ENCODE measurements around the gene TBC1D10B. TPM values are rescaled to one million over a fixed set of nuclear protein-coding genes. Genes with fewer than 3 reads are reported as not detected.
"Not testable (repeated sequence)": the region's sequence is repeated elsewhere in the genome, so short reads cannot be mapped to it uniquely, and the experiment has no call there.

The TBC1D10B gene
- total RNA-seq, 2 donors from 2014 or later, result 27.8 to 29.8 TPM

DNA sequence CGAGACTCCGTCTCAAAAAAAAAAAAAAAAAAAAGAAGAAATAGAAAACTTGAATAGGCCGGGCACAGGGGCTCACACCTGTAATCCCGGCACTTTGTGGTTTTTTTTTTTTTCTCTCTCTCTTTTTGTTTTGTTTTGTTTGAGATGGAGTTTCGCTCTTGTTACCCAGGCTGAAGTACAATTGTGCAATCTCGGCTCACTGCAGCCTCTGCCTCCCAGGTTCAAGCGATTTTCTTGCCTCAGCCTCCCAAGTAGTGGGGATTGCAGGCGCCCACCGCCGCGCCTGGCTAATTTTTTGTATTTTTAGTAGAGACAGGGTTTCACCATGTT, 26.8 kb downstream of the TBC1D10B start:
- intact Hi-C loops (cut with DNase I); DNase-seq (ENCODE audit: low spot score): not testable (repeated sequence)

DNA sequence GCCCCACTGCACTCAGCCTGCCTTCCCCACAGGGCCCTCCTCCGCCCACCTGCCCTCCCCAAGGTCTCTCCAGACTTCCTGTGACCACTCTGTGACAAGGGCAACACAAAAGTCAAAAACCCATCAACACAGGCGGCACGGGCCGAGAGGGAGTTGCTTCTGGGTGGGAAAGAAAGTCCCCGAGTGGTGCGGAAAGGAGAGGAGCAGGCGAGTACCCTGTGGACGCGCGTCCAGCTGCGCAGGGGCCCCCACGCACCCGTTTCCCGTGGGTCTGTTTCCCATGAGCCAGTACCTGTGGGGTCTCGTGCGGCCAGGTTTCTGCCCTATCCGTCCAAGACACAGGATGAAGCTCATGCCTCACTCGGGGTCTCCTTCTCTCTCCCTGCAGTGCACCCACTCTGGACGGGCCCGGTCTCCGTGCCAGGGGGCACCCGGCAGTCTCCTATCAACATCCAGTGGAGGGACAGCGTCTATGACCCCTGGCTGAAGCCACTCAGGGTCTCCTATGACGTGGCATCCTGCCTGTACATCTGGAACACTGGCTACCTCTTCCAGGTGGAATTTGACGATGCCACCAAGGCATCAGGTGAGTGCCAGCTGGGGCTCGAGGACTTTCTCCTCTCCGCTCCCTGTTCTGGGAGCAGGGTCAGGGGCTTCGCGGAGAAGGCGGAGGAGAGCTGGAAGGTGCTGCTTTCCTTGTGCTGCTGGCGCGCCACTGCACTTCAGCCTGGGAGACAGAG, 27.4 kb downstream of the TBC1D10B start:
- DNase-seq (ENCODE audit: low spot score), result peak; percentile 49
- intact Hi-C loops (cut with DNase I), result no loop called here

DNA sequence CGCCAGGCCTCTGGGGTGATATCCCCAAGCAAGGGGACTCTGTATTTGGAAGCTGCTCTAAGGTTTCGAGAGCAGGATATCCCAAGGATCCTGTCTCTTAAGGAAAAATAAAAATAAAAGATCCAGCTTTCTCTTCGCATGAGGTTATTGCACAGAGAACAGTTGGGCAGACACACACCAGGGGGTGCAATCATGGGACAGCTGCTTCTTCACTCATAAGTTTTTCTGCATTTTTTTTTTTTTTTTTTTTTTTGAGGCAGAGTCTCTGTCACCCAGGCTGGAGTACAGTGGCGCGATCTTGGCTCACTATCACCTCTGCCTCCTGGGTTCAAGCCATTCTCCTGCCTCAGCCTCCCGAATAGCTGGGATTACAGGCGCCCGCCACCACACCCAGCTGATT, 28.3 kb downstream of the TBC1D10B start:
- DNase-seq (ENCODE audit: low spot score); intact Hi-C loops (cut with DNase I): not testable (repeated sequence)

DNA sequence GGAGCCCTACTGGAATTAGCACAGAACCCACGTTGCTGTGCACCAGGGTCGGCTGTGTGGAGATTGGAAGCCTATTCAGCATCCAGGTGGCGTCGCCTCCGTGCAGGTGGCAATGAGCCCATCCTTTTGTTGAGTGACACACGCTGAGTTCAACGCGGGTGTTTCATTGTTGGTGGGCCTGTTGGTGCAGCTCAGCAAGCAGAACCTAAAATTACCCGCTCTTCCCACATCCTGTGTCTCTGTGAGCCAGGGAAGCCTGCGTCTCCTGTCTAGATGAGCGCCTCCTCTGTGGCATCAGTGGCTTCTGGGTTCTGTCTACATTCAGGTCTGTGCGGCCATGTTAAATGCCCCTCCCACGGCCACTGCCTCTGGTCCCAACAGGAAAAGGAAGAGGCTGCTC, 29.7 kb downstream of the TBC1D10B start:
- intact Hi-C loops (cut with DNase I), result no loop called here
- peak; percentile 29 for DNase-seq (ENCODE audit: low spot score)

DNA sequence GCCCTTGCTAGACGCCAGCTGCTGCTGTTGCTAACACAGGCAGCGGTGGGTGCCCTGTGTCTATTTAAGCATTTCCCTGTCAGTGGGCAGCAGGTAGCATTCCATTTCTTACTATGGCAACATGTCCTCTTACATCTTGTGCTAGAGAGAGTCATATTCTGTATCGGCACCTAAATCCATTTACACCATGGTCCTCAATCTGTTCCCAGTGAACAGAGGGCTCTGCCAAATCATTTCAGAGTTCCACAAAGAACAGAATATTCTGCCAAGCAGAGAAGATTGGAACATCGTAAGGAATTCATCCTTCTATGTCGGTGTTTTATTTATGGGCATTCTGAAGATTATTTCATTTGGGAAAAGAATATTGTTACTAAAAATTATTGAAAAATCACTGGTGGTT, 31.6 kb downstream of the TBC1D10B start:
- intact Hi-C loops (cut with DNase I); DNase-seq (ENCODE audit: low spot score): not testable (repeated sequence)

DNA sequence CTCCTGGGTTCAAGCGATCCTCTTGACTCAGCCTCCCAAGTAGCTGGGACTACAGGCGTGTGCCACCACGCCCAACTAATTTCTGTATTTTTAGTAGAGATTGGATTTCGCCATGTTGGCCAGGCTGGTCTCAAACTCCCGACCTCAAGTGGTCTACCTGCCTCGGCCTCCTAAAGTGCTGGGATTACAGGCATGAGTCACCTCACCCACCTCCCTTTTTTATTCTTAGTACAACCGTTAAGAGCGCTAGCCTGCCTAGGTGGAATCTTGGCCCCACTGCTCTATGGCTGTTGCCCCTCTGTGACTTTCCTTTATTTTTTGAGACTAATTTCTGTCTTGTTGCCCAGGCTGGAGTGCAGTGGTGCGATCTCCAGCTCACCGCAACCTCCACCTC, 32.3 kb downstream of the TBC1D10B start:
- DNase-seq (ENCODE audit: low spot score), result peak; percentile 20

DNA sequence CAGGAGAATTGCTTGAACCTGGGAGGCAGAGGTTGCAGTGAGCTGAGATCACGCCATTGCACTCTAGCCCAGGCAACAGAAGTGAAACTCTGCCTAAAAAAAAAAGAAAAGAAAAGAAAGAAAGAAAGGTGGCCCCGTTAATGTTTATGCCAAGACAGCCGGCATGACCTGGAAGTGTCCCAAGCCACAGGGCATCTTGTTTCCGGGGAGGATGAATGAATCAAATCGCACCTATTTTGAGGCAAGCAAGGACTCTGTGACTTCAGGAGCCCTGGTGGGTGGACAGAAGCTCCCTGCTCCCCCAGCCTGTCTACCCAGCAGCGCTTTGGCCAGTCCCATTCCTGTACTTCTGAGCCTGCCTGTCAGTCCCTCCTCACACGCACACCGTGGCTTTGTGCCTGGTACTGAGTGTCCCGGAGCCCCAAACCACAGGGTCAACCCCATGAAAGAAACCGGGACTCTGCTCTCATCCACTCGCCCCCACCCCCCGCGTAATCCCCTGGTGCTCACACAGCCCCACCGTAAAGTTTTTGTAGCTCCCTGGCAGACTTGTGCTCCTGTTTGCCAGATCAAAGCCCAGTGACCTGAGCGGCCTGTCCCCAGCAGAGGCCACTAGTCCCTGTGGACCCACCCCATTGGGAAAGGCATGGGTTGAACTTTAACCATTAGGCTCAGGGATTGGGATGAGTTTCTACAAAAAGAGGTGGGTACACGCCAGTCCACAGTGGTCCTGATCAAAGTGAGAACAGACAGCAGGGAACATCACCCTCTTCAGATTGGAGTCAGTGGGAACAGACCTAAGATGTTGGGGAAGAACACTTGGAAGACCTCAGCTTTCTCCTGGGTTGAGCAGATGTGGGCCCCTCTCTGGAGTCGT, 34.5 kb downstream of the TBC1D10B start:
- peak; percentile 46 for DNase-seq (ENCODE audit: low spot score)

More for the DNA sequence above, 32.3 kb downstream of the TBC1D10B start:
- intact Hi-C loops (cut with DNase I), result not testable (repeated sequence)

DNA sequence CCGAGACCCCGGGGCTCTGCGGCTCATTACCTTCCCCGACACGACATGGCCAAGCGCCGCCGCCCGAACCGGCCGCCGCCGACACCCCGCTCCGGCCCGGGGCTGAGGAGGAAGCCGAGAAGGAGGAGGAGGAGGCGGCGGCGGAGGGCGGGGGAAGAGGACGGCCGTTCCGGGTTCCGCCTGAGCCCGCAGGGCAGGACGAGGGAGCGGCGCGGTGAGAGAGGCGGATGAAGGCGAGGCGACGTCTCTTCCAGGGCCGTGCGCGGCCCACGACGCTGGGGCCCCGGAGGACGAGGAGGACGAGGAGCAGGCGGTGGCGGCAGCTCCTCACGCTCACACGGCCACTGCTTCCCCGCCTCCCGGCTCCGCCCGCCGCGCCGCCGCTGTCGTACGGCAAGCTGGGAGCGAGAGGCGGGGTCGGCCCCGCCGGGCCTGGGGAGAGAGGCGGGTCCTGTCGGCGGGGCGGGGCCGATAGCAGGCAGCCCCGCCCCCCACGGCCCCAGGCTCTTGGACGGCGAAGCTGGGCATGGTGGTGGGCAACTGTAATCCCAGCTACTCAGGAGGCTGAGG, 35.2 kb downstream of the TBC1D10B start:
- DNase-seq (ENCODE audit: low spot score), result peak; percentile 95
- intact Hi-C loops (cut with DNase I), result not testable (repeated sequence)

More for the DNA sequence above, 34.5 kb downstream of the TBC1D10B start:
- intact Hi-C loops (cut with DNase I), result no loop called here

DNA sequence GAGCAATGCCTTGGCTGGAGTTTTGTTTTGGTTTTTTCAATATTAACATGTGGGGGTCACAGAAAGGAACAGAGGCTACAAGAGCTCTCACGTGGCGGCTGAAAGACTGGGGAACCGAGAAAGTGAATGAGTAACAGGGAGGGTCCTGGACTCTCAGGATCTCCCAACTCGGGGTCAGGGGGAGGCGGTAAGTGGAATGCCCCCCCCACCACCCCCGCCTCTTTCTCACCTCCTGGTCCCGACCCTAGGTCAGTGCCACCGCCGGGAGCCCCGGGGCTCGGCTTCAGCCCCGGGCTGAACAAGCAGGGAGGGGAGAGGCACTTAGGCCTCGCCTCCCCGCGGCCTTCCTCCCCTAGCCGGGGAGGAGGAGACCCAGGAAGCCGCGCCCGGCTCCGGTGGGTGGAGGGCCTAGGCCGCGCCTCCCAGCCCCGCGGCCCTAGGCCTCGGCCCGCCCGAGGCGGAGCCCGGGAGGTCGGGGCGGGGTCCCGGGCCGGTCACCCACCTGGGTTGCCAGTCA, 35.8 kb downstream of the TBC1D10B start:
- DNase-seq (ENCODE audit: low spot score), result peak; percentile 94
- intact Hi-C loops (cut with DNase I), result not testable (repeated sequence)

DNA sequence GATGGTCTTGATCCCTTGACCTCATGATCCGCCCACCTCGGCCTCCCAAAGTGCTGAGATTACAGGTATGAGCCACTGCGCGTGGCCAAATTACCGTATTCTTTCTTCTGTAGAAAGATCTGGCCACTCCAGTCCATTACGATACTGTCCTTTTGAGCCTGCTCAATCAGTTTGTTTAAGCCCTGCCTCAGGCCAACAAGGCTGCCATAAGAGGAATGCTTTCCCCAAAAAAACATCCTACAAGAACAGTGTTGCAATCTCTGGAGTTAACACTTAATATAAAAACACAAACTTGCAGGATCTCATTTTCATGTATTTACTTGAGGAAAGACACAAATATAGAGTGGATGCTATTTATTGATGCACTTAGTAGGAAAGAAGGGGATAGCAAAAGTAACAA, 46.1 kb downstream of the TBC1D10B start:
- intact Hi-C loops (cut with DNase I), result not testable (repeated sequence)

DNA sequence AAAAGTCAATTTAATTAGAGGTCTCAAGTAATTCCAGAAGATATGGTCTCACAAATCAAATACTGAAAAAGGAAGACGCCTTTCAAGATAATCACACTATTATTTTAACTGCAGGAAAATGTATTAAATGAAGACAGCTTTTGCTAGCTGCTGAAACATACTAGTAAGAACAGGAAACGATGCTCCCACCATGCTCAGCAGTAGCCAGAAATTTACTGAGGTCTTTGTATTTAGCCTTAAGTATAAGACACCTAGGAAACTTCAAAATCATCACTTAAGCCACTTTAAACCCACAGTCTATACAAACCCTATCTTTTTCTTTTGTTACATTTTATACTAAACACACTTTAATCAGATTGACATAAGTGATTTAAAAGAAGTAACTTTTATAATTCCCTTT, 51.6 kb downstream of the TBC1D10B start:
- DNase-seq (ENCODE audit: low spot score); intact Hi-C loops (cut with DNase I): not testable (repeated sequence)

More for the DNA sequence above, 46.1 kb downstream of the TBC1D10B start:
- not testable (repeated sequence) for DNase-seq (ENCODE audit: low spot score)

DNA sequence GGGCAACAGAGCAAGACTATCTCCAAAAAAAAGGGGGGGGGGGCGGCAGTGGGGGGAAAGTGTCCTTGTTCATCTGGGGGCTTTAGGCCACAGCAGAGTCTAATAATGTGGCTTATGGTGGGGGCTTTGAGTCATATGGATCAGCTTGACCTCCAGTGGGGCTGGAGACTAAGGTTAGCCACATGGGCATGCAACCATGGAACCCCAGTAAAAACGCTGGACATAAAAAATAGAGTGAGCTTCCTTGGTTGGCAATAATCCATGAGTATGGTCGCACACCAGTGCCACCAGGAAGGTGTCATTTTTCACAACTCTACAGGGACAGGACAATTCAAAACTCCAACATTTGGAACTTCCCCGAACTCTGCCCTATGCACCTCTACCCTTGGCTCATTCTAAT, 59.4 kb downstream of the TBC1D10B start:
- intact Hi-C loops (cut with DNase I); DNase-seq (ENCODE audit: low spot score): not testable (repeated sequence)

DNA sequence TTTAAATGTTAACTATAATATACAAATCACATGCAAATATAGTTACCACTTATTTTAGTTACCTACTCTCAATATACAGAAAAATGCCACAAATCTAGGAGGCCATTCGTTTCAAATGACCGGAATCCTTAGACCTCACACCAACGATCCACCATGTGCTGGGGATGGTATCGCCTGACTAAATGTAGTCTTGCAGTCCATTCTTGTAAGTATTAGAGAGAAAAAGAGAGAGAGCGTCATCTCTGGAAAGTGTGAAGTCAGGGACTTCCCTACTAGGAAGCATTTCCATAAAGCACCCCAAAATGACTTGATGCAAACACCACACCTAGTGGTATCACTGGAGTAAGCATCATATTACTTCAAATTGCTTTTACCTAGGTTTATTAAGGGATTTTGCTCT, 61.0 kb downstream of the TBC1D10B start:
- DNase-seq (ENCODE audit: low spot score); intact Hi-C loops (cut with DNase I): not testable (repeated sequence)

Other genes starting within 250 kb of the TBC1D10B start
- 10 to 100 TPM; 77.9 to 84.2 TPM for gene MAPK3, start 247.3 kb downstream of the TBC1D10B start, total RNA-seq
- gene CORO1A, start 186.9 kb downstream of the TBC1D10B start, total RNA-seq, result 10 to 100 TPM; 38.1 to 49.8 TPM
- gene BOLA2B, start 176.8 kb downstream of the TBC1D10B start, total RNA-seq, result 10 to 100 TPM; 58.8 to 60.0 TPM
- gene SLX1A, start 176.6 kb downstream of the TBC1D10B start, total RNA-seq, result 10 to 100 TPM; 19.8 to 21.5 TPM
- gene SULT1A3, start 171.2 kb downstream of the TBC1D10B start, total RNA-seq, result 10 to 100 TPM; 10.0 to 12.9 TPM
- 10 to 100 TPM in 1 of 2 donors, 1 to 10 TPM in 1; 5.7 to 21.2 TPM for gene NPIPB13, start 122.0 kb downstream of the TBC1D10B start, total RNA-seq
- 10 to 100 TPM; 47.9 to 54.2 TPM for gene CD2BP2, start 15.2 kb downstream of the TBC1D10B start, total RNA-seq
- not detected for gene MYL11, start 4.3 kb upstream of the TBC1D10B start, total RNA-seq
- gene SEPTIN1, start 12.1 kb upstream of the TBC1D10B start, total RNA-seq, result 1 to 10 TPM; 1.6 to 3.0 TPM
- gene ZNF48, start 24.9 kb upstream of the TBC1D10B start, total RNA-seq, result 1 to 10 TPM; 6.2 to 6.5 TPM
- 1 to 10 TPM; 5.6 to 6.1 TPM for gene ZNF771, start 37.1 kb upstream of the TBC1D10B start, total RNA-seq
- 10 to 100 TPM; 15.2 to 20.1 TPM for gene DCTPP1, start 59.5 kb upstream of the TBC1D10B start, total RNA-seq
- gene SEPHS2, start 75.4 kb upstream of the TBC1D10B start, total RNA-seq, result 10 to 100 TPM; 31.5 to 32.5 TPM
- gene ITGAL, start 102.2 kb upstream of the TBC1D10B start, total RNA-seq, result 1 to 10 TPM; 4.6 to 8.5 TPM
- 10 to 100 TPM; 21.9 to 27.3 TPM for gene ZNF768, start 156.1 kb upstream of the TBC1D10B start, total RNA-seq
- gene ZNF747, start 164.4 kb upstream of the TBC1D10B start, total RNA-seq, result 1 to 10 TPM; 9.6 to 9.8 TPM
- gene ZNF764, start 187.9 kb upstream of the TBC1D10B start, total RNA-seq, result 1 to 10 TPM; 6.0 to 6.5 TPM
- 10 to 100 TPM in 1 of 2 donors, 1 to 10 TPM in 1; 8.8 to 10.8 TPM for gene ZNF688, start 201.2 kb upstream of the TBC1D10B start, total RNA-seq
- 10 to 100 TPM; 10.2 to 10.5 TPM for gene ZNF785, start 215.2 kb upstream of the TBC1D10B start, total RNA-seq
- gene ZNF689, start 239.9 kb upstream of the TBC1D10B start, total RNA-seq, result 1 to 10 TPM; 6.9 to 7.1 TPM